HG03064 (cell line): ENCODE results near the gene CCNY.
A peak's percentile ranks its signal among the peaks of the same experiment; 100 is the strongest.
"Not testable (repeated sequence)": the region's sequence is repeated elsewhere in the genome, so short reads cannot be mapped to it uniquely, and the experiment has no call there.

Experiments
- ATAC-seq: cut with Tn5 transposase; IDR thresholded peaks from one replicate; pipeline ENCODE4 v1.9.1; 2021; ENCODE audit warnings: low read depth; ENCODE audit not compliant: unreplicated experiment

Gene CCNY

GRCh38 chr10:35353805-35354204, 17.5 kb downstream of the CCNY start:
- no peak for ATAC-seq

GRCh38 chr10:35354257-35354656, 17.9 kb downstream of the CCNY start:
- not testable (repeated sequence) for ATAC-seq

GRCh38 chr10:35355971-35356724, 19.8 kb downstream of the CCNY start:
- ATAC-seq, result peak; percentile 56

- ATAC-seq, result no peak
Measured at GRCh38 chr10:35356725-35357092, 20.4 kb downstream of the CCNY start.

DNA sequence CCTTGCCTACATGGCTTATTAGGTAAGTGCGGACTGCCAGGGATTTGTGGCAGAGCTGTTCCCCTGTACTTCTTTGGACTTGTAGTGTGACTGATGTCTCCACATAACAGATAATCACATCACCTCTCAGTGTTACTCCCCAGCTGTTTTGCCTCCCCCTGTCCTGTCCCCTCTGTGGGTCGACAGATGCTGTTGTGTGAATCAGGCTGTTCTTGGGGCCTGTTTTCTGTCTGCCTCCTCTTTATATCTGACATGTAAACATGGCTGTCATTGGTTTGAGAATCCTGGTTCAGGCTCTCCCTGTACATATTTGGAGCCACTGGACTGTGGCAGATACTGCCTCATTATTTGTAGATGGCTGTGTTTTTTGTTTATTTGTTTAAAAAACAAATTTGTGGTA, 22.7 kb downstream of the CCNY start:
- ATAC-seq, result no peak

DNA sequence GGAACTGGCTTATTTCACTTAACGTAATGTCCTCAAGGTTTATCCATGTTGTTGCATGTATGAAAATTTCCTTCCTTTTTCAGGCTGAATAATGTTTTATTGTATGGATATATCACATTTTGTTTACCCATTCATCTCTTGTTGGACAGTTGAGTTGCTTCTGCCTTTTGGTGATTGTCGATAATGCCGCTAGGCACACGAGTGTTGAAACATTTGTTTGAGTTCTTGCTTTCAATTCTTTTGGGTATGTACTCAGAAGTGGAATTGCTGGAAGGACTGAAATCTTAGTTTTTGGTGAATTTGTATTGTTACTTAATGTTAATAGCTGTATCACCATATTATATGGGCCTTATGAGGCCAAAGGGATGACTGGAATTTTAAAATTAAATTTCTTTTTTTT, 23.6 kb downstream of the CCNY start:
- ATAC-seq, result no peak

- no peak for ATAC-seq
Measured at GRCh38 chr10:35362701-35363350, 26.5 kb downstream of the CCNY start.

DNA sequence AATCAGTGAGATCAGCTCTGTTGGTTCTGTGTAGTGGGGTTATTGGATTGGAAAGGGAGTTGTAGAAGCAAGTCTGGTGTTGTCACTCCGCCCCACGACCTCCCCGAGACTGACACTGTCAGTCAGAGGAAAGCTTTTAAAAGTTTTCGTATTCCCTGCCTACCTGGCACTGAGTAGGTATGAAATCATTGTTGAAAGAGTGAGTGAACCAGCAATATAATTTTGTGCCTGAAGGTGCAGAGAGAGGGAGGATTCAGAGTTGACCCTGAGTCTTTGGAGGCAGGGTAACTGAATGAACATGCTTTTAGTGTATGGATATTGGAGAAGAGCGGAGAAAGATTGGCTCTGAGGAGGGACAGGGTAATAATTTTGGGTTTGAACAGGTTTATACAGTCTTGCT, 27.3 kb downstream of the CCNY start:
- no peak for ATAC-seq

GRCh38 chr10:35364808-35365207, 28.5 kb downstream of the CCNY start:
- no peak for ATAC-seq

GRCh38 chr10:35365994-35366393, 29.7 kb downstream of the CCNY start:
- ATAC-seq, result no peak

DNA sequence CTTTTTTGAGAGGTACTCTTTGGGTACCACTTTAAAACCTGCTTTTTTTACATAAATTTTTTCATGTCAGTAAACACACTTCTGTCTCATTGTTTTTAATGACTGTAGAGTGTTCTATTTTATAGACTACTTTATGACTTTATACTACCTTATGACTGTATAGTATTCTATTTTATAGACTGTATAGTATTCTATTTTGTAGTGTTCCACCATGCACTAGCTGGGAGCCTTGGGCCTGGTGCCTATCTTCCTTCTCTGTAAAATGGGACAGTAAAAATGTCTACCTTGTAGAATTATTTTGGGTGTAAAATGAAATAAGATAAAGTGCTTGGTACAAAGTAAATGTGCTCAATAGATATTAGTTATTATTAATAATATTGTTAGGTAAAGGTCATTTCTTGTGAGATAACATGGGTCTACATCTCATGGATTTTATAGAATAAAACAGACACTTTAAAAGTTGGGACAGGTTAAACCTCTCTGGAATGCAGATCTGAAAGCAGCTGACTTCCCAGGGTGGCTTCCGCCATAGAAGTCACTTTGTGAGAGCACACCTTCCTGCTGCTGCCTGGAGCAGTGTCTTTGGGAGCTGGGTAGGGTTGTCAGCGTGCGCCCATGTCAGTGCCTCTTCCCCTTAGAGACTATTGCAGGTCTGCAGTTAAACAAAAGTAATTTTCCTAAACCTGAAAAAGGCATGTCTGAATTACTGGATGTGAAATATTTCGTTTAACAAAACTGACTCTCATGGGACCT, 31.0 kb downstream of the CCNY start:
- ATAC-seq, result no peak

DNA sequence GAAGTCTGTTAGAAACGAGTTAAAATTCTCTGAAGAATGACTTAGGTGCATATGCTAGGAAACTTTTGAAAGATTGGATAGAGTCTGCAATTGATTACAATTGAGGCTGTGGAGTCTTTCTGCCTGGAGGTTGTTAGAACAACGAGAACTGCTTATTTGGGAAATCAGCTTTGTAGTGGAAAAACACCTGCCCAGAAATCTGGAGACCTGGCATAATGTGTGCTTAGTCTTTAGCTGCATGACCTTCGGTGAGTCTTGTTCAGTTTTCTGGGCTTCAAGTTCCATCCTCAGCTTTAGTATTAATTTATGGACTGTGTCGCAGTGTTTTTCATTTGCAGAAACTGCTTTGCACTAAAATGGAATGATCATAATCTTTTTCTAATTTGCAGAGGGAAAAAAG, 31.7 kb downstream of the CCNY start:
- no peak for ATAC-seq

DNA sequence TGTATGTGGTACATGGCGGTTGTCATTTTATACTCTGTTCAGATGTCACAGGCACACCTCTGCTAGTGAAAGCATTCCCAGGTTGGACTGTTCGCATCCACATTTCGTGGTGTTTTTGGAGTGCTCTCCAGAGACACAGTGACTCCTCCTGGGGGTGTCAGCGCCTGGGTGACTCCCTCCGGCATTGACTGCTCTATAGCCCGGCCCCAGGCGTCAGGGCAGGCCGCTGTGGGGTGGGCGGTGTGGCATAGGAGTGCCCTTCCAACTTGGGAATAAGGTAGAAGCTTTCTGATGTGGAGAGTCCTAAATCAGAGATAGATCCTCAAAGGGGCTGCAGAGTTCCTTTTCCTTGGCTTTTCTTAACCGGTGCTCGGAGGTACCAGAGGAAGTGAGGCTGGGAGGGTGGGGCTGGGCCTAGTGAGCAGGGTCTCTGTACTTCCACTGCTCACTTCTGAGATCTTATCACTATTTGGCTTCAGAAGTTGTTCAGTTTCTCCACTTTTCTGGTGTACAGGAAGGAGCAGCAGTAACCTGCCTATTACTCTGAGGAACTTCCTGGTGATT, 32.3 kb downstream of the CCNY start:
- ATAC-seq, result no peak

DNA sequence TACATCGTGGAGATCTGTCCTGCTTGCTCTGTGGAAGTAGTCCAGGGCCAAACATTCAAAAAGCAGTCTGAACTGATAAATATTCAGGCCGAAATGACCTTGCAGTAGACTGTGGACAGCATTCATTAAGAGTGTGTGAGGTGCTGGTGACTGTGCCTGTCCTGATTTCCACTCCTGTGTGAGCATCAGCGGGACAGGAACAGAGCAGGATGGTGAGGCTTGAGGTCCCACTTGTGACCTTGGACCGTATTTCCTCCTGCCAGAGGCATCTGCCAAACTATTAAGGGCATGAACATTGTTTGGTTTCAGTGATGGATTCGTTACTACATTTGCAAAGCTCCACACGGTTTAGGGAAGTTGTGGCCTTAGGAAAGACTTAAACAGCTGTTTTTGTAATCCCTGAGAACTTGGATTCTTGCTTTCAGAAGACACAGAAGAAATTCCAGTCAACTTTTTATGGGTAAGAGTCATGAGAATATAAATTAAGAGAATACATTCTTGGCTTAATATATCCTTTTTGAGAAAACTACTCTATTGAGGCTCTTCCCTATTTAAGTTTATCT, 32.8 kb downstream of the CCNY start:
- ATAC-seq, result no peak

- ATAC-seq, result no peak
Measured at GRCh38 chr10:35371731-35372130, 35.4 kb downstream of the CCNY start.

- ATAC-seq, result no peak
Measured at GRCh38 chr10:35372329-35372728, 36.0 kb downstream of the CCNY start.

DNA sequence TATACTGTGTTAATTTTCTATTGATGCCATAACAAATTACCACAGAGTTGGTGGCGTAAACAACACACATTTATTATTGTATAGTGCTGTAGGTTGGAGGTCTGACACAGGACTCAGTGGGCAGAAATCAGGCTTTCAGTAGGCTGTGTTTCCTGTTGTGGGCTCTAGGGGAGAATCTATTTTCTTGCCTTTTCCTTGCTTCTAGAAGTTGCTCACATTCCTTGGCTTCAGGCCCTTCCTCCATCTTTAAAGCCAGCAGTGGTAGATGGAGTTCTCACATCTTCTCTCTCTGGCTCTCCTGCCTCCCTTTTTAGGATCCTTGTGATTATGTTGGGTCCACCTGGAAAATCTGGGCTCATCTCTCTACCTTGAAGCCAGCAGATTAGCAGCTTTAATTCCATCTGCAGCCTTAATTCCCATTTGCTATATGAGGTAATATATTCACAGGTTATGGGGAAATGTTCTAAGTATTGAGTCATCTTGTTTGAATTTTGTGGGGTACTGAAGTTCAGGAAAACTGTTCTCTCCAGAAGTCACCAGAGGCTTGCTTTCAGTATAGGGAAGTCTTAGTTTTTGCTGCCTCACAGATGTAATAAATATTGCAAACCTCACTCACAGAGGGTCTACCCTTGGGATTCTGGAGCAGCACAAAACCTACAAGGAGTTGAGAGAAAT, 38.9 kb downstream of the CCNY start:
- no peak for ATAC-seq

DNA sequence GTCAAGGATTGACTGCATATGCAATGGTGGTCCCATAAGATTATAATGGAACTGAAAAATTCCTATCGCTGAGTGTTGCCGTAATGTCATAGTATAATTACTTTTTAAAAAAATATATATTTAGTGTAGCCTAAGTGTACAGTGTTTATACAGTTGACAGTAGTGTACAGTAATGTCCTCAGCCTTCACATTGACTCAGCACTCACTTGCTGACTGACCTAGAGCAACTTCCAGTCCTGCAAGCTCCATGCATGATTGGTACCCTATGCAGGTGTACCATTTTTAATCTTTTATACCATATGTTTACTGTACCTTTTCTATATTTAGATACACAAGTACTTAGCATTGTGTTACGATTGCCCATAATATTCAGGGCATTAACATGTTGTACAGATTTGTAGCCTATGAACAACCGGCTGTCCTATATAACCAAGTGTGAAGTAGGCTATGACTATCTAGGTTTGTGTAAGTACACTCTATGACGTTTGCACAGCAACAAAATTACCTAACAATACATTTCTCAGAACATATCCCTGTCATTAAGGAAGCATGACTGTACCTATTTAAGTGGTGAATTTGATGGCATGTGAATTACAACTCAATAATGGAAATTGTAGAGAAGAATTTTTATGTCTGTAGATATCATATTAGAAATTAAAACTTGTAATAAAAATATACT, 40.9 kb downstream of the CCNY start:
- ATAC-seq, result no peak

DNA sequence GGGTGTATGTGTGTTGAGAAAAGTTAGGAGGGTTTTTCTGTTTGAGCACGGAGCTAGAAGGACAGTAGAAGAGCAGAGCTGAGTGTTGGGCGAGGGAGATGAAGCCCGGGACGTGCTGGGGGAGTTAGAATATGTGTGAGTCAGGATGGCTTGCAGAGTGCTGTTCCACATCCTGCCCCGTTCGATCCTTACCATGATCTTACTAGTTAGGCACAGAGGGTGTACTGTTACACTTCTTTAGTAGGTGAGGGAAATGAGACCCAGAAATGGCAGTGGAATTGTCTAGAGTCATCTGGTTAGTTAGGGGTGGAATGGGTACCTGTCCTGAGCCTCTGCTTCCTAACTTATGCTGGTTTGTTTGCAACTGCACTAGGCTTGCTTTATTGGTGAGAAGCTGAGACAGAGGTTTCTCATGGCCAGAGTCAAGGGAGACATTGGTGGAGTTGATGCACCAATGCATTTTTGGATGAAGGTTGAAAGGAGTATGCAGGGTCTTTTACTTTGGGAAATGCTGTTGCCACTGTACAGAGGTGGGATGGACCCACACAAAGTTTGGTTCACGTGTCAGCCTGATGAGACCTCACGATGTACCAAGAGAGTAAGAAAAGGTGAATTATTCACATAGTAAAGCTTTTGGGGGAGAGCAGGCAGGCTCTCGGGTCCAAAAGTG, 42.4 kb downstream of the CCNY start:
- ATAC-seq, result peak; percentile 12
